ENCODE results near the gene ERVH48-1.
"Not testable (repeated sequence)": the region's sequence is repeated elsewhere in the genome, so short reads cannot be mapped to it uniquely, and the experiment has no call there.

DNA sequence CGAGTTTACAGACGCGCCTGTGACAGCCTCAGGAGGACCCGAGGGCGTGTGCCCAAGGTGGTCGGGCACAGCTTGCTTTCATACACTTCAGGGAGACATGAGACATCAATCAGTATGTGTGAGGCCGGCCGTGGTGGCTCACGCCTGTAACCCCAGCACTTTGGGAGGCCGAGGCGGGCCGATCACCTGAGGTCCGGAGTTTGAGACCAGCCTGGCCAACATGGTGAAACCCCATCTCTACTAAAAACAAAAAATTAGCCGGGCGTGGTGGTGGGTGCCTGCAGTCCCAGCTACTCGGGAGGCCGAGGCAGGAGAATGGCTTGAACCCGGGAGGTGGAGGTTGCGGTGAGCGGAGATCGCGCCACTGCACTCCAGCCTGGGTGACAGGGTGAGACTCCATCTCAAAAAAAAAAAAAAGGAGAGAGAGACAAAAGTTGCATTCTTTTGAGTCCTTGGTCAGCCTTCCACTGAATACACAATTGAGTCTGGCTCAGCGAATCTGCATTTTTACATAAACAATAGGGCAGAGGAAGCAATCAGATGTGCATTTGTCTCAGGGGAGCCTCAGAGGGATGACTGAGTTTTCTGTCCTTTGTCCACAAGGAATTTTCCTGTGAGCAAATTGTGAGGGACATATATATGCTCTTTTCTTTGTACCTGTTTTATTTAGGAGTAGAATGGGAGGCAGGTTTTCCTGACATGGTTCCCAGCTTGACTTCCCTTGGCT is 2.2 kb upstream of the ERVH48-1 start:
- not testable (repeated sequence) for TF ChIP-seq POLR2A, CTCF (IDR thresholded peaks at IDR 0.05)
